Activated T-cell treated with anti-CD3 and anti-CD28 coated beads for 24 hours (primary cell): ENCODE data around the gene TRAPPC11.

Experiments used
- DNase-seq: peaks from one replicate; pipeline ENCODE4 v3.0.0-alpha.2; 2020; ENCODE audit warnings: low read depth

TRAPPC11 gene

GRCh38 chr4:183758061-183758757, 99.1 kb downstream of the TRAPPC11 start:
- DNase-seq = no peak

- no peak for DNase-seq
Observed at GRCh38 chr4:183758758-183759447, 99.8 kb downstream of the TRAPPC11 start.

- no peak for DNase-seq
Observed at GRCh38 chr4:183760326-183760725, 101.2 kb downstream of the TRAPPC11 start.
